H1 (cell line): ENCODE results near the gene DCTN1. TPM values are rescaled to one million over a fixed set of nuclear protein-coding genes. Genes with fewer than 3 reads are reported as not detected.

Experiments used
- FOSL1 ChIP-seq: IDR thresholded peaks from 2 replicates; pipeline ENCODE4 v1.6.1; 2011; ENCODE audit warnings: mild to moderate bottlenecking, low read depth, low read length, moderate library complexity; ENCODE audit not compliant: insufficient read depth
- GABPA ChIP-seq: IDR thresholded peaks from 2 replicates; pipeline ENCODE4 v1.6.1; 2011; ENCODE audit warnings: mild to moderate bottlenecking, low read length, moderate library complexity, borderline replicate concordance; ENCODE audit not compliant: insufficient read depth
- KDM5A ChIP-seq: fragments of 200-600 bp; IDR thresholded peaks from 2 replicates; pipeline ENCODE4 v1.7.1; 2012; ENCODE audit warnings: mild to moderate bottlenecking, low read length, inconsistent platforms, mixed read lengths
- TBP ChIP-seq: IDR thresholded peaks from 2 replicates; pipeline ENCODE4 v1.6.1; 2011; ENCODE audit warnings: low read depth, low read length, improper control_type of control experiment
- polyA plus RNA-seq, 7 experiments: library from polyadenylated mRNA; depleted of rRNA in 3 of 7; stranded (reverse) in 5 of 7; unstranded in 2 of 7; fragments of >200 nt in 5 of 7; fragments of 200-250 nt in 2 of 7; gene quantifications; 1 replicate in 5 of 7; 2 replicates in 1 of 7; 4 replicates in 1 of 7; pipeline versions ENCODE4 v1.2.1 to v1.2.3, GENCODE V29; 2011 to 2013; ENCODE audit warnings: missing spikeins in 2 of 7, mixed read lengths in 2 of 7
- total RNA-seq: library from RNA; stranded (reverse); fragmentation: NEBNext Ultra II Directional; extraction: Animal tissue kit (Norgen Biotek cat#: 25700); gene quantifications from 2 replicates; pipeline ENCODE4 v1.2.1, GENCODE V29; 2021
- TF ChIP-seq, protein P1 (sequence below): IDR thresholded peaks from 2 replicates; pipeline ENCODE4 v1.6.1; 2012; ENCODE audit warnings: inconsistent platforms

DCTN1 gene
- total and polyA plus RNA-seq, 2 of the 8 experiments (the other 6 are each of a cell fraction or from before 2014, with no cell fraction given), result 105 to 162 TPM

DNA sequence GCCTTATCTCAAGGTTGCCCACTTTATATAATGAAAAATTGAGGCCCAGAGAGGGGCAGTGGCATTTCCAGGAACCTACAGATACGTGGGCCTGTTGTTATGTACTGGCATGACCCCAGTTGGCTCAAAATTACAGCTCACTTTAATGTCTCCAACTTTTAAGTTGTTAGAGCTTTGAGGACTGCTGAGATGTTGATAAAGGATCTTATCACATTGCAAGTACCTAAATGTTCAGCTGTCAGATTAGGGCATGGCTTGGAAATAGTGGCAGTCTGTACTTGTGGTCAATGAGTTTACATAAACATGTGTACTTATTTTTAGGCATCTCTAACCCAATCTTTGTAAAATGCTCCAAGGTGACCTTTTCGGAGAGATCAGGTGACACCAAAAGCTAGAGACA lies 51.5 kb downstream of the DCTN1 start (continued):
- TF ChIP-seq GABPA (no peak), KDM5A (no peak), FOSL1 (no peak), TBP (no peak)
- TF ChIP-seq, protein P1, sequence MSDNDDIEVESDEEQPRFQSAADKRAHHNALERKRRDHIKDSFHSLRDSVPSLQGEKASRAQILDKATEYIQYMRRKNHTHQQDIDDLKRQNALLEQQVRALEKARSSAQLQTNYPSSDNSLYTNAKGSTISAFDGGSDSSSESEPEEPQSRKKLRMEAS, result no peak
